Right renal pelvis (tissue), 4 donors: ENCODE measurements around the gene GOLGA6L9. TPM values are rescaled to one million over a fixed set of nuclear protein-coding genes. Genes with fewer than 3 reads are reported as not detected.
"Not testable (repeated sequence)": the region's sequence is repeated elsewhere in the genome, so short reads cannot be mapped to it uniquely, and the experiment has no call there.

ENCODE experiments used
- DNase-seq, 4 donors: peaks; one replicate each; pipeline ENCODE4 v3.0.0-alpha.2; 2013; ENCODE audit warnings: low read depth in 4 of 4, low spot score in 3 of 4, missing footprints in 1 of 4
- polyA plus RNA-seq, 4 donors: library from polyadenylated mRNA; unstranded; fragments of 120-200 nt; gene quantifications; one replicate each; pipeline ENCODE4 v1.2.1, GENCODE V29; 2013; ENCODE audit not compliant: insufficient read length in 4 of 4

GOLGA6L9 gene
- polyA plus RNA-seq, result 10 to 100 TPM in 1 of 4 donors, 1 to 10 TPM in 3; 5.4 to 12.9 (median 7.6) TPM

GRCh38 chr15:82429693-82430092 is at the start of gene GOLGA6L9:
Gene GOLGA6L9, plus strand, starts transcription at chr15:82429816. Its CDS starts 264 bp downstream, at chr15:82430080.
- DNase-seq, result not testable (repeated sequence)

GRCh38 chr15:82381330-82381955 is 48.2 kb upstream of the GOLGA6L9 start:
- not testable (repeated sequence) for DNase-seq

GRCh38 chr15:82387209-82387608 is 42.4 kb upstream of the GOLGA6L9 start:
- not testable (repeated sequence) for DNase-seq

GRCh38 chr15:82390152-82390551 is 39.5 kb upstream of the GOLGA6L9 start:
- DNase-seq, result not testable (repeated sequence)

- not testable (repeated sequence) for DNase-seq
These were observed 37.5 kb upstream of the GOLGA6L9 start for GRCh38 chr15:82392077-82392476.

GRCh38 chr15:82393671-82394070 is 35.9 kb upstream of the GOLGA6L9 start:
- DNase-seq, result no peak

- DNase-seq, result not testable (repeated sequence)
These were observed 33.8 kb upstream of the GOLGA6L9 start for GRCh38 chr15:82395788-82396187.

GRCh38 chr15:82397817-82398216 is 31.8 kb upstream of the GOLGA6L9 start:
- DNase-seq, result no peak

GRCh38 chr15:82398785-82399184 is 30.8 kb upstream of the GOLGA6L9 start:
- DNase-seq, result no peak

GRCh38 chr15:82399366-82400103 is 30.1 kb upstream of the GOLGA6L9 start:
- not testable (repeated sequence) for DNase-seq

GRCh38 chr15:82401918-82402317 is 27.7 kb upstream of the GOLGA6L9 start:
- DNase-seq, result not testable (repeated sequence)

- not testable (repeated sequence) for DNase-seq
These were observed 27.3 kb upstream of the GOLGA6L9 start for GRCh38 chr15:82402341-82402740.

GRCh38 chr15:82406211-82406610 is 23.4 kb upstream of the GOLGA6L9 start:
- DNase-seq, result not testable (repeated sequence)

GRCh38 chr15:82410306-82410705 is 19.3 kb upstream of the GOLGA6L9 start:
- DNase-seq, result not testable (repeated sequence)

GRCh38 chr15:82411595-82411994 is 18.0 kb upstream of the GOLGA6L9 start:
- not testable (repeated sequence) for DNase-seq

- not testable (repeated sequence) for DNase-seq
These were observed 15.0 kb upstream of the GOLGA6L9 start for GRCh38 chr15:82414525-82415191.

GRCh38 chr15:82420516-82420915 is 9.1 kb upstream of the GOLGA6L9 start:
- not testable (repeated sequence) for DNase-seq

- DNase-seq, result not testable (repeated sequence)
These were observed 8.7 kb upstream of the GOLGA6L9 start for GRCh38 chr15:82420966-82421365.

GRCh38 chr15:82427117-82427516 is 2.5 kb upstream of the GOLGA6L9 start:
- not testable (repeated sequence) for DNase-seq

- not testable (repeated sequence) for DNase-seq
These were observed 15.8 kb downstream of the GOLGA6L9 start for GRCh38 chr15:82445420-82445819.

GRCh38 chr15:82457336-82457735 is 27.7 kb downstream of the GOLGA6L9 start:
- DNase-seq, result not testable (repeated sequence)
